LNCAP (cell line): ENCODE measurements around the gene RTF2.

Experiments used
- TF ChIP-seq, protein P1 (sequence below): fragments of 450-650 bp; IDR thresholded peaks from 2 replicates; pipeline ENCODE4 v1.5.1; 2017; ENCODE audit warnings: mild to moderate bottlenecking

The RTF2 gene

DNA sequence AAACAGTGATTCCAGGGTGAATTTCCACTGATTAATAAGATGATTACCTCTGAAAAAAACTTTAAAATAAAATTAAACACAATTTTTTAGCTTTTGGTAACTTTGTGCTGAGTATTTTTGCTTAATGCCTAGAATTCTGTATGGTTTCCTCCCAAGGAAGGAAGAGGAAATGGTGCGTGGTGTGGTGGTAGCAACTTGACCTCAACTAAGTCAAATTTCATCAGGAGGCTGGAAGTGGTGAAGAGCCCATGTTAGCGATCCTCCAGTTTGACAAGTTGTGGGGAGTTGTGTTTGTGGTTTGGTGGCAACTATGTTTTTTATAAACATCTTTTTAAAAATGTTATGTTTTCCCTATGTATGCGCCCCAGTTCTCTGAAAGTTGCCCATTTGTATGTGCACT, 5.0 kb upstream of the RTF2 start:
- TF ChIP-seq, protein P1, sequence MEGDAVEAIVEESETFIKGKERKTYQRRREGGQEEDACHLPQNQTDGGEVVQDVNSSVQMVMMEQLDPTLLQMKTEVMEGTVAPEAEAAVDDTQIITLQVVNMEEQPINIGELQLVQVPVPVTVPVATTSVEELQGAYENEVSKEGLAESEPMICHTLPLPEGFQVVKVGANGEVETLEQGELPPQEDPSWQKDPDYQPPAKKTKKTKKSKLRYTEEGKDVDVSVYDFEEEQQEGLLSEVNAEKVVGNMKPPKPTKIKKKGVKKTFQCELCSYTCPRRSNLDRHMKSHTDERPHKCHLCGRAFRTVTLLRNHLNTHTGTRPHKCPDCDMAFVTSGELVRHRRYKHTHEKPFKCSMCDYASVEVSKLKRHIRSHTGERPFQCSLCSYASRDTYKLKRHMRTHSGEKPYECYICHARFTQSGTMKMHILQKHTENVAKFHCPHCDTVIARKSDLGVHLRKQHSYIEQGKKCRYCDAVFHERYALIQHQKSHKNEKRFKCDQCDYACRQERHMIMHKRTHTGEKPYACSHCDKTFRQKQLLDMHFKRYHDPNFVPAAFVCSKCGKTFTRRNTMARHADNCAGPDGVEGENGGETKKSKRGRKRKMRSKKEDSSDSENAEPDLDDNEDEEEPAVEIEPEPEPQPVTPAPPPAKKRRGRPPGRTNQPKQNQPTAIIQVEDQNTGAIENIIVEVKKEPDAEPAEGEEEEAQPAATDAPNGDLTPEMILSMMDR: no peak

DNA sequence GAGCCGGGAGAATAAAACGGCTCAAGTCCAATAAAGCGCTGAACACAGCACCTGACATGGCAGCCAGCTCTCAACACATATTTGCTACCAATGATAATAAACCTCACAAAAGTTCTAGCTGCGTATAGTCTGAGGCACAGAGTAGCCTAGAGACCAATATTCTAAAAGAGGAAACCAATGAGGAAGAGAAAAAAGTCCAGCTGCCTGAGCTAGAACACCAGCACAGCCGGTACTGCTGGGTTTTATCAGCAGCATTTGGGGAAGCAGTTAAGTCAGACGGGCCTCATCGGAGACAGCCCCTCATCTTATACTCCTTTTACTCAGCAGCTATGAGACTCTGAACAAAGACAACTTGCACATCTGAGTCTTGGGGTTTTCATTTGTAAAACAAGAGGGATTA, 2.4 kb upstream of the RTF2 start:
- TF ChIP-seq, protein P1: no peak

DNA sequence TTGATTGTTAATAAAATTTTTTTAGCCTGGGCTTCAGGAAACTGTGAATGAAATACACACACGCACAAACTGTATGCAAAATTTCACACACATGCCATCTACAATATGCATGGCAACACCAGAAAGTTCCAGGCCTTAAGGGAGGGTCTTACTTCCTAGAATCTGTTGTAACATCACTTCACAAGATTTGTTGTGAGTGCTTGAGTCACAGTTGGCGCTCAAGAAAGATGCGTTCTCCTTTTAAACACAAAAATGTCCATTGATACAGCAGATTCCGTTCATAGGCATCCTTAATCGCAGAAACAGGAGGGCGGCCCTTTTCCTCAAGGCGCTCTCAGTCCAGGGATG, 485 bp upstream of the RTF2 start:
- TF ChIP-seq, protein P1: no peak

DNA sequence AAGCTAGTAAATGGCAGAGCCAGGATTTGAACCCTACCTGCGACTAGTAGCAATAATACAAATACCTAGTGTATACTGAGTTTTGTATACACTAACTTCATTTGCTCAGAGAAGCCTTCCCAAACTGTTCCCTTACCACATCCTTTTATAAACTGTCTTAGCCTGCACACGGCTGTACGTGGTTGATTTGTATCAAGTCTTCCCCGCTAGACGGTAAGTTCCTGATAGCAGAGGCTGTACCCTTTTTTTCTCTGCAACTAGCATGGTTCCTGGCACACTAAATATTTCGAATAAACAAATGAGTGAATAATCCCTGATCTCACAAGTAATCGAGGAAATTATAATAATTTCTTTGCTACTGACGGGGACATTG, 636 bp downstream of the RTF2 start:
- TF ChIP-seq, protein P1: no peak

DNA sequence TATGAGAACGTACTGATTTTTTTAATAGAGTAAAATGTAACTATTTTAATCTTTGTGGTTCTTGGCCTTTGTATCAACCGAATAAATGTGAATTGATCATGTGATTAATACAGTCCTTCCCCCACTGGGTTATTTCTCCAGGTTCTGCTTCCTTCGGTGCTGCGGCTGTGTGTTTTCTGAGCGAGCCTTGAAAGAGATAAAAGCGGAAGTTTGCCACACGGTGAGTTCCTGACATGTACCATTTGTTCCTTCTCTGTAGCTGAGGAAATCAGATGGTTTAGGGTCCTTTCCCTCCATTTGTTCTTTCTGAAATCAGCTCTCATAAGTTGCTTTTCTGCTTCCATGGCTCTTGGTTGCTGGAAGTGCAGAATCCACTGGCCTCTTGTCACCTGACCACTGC, 15.5 kb downstream of the RTF2 start:
- TF ChIP-seq, protein P1: no peak

DNA sequence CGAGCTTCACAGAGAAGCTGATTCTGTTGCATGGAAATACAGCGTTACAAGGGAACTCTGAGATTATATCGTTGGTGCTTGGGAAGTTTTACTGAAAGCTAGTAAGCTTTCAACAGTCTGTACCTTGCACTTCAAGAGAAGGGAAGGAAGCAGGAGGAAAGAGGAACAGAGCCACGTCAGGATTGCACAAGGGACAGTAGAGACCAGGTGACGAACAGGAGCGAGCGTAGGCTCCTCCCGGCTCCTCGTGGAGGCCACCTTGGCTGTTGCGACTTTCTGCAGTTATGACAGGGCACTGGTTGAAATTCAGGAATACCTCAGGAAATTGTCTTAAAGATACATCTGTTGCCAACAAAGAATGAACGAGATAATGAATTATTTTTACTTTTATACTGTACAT, 18.8 kb downstream of the RTF2 start:
- TF ChIP-seq, protein P1: no peak

DNA sequence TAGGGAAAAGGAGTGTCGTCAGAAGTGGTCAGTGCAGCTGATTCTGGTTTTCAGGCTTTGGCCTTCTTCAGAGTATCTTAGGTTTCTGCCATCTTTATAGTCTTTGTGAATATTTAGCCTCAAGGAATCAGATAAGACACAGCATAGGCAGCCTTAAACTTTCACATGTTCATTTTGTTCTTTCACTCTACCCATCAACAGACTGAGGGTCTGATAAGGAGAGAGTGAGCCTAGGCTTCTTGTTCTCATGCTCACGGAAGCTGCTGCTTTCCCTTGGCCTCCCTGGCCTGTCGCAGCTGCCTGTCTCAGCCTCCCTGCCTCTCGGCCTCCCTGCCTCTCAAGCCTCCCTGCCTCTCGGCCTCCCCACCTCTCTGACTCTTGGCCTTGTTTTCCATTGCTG, 20.1 kb downstream of the RTF2 start:
- TF ChIP-seq, protein P1: no peak

DNA sequence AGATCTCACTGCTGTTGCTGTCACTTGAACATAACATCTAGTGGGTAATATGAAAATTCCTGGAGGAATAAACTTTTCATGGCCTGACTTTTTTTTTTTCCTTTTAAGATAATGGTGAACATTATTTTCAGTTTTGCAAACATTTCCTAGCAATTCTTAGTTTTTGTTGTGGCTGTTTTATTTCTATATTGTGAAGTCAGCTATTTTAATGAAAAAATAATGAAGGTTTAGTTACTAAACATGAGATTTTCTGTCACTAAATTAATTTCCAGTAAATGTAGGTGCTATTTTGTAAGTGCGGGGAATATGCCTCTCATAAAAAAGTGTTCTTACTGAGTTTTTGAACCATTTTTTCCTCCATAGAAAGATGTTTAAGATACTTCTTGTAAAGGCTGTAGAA, 32.7 kb downstream of the RTF2 start:
- TF ChIP-seq, protein P1: no peak
